Heart left ventricle (tissue), 13 donors: ENCODE results near the gene SSNA1.
A peak's percentile ranks its signal among the peaks of the same experiment; 100 is the strongest.

ENCODE experiments used
- POLR2A ChIP-seq, 2 donors: fragments of 450-650 bp; IDR thresholded peaks; one replicate each; pipeline ENCODE4 v1.6.1; 2017; ENCODE audit warnings: antibody characterized with exemption in 2 of 2, mild to moderate bottlenecking in 2 of 2, moderate library complexity in 2 of 2
- TF ChIP-seq, protein P1 (sequence below), 12 donors: fragments of 200-600 bp; sonication (generic) in 4 of 12; IDR thresholded peaks; one replicate each; pipeline versions ENCODE4 v1.5.0 to v1.8.0; 2018 to 2022; ENCODE audit warnings: antibody characterized with exemption in 12 of 12, mild to moderate bottlenecking in 5 of 12
- donor health status: ischemic (EF 13 %, LVEDD 7.1; RV severe dilation, severe dysfunction).
- donor health status: DM: no; HTN: yes; CAD: no.
- donor health status: DM: no; HTN: no; CAD: no.
- donor health status: ischemic (EF 25% LVEDD 6.9; RV normal size, moderate dysfunction).
- donor health status: ischemic (EF 25% LVEDD 5.7; RV mildly dilated, moderate dysfunction).
- donor health status: ischemic (EF 35%, LVEDD 5.7; RV mildly dilated, moderate dysfunction).
- donor health status: nonischemic (EF 11% LVEDD 7.7; RV severe dilation, severe dysfunction).
- donor health status: DM: yes; HTN: yes; CAD: no.
- donor health status: PGD.
- donor health status: ischemic (EF 29% LVEDD 5.4; RV normal size, mild dysfunction).
- donor health status: nonischemic (EF 23%, LVEDD 6.1; RV moderate dilation, normal function).

- TF ChIP-seq, protein P1, sequence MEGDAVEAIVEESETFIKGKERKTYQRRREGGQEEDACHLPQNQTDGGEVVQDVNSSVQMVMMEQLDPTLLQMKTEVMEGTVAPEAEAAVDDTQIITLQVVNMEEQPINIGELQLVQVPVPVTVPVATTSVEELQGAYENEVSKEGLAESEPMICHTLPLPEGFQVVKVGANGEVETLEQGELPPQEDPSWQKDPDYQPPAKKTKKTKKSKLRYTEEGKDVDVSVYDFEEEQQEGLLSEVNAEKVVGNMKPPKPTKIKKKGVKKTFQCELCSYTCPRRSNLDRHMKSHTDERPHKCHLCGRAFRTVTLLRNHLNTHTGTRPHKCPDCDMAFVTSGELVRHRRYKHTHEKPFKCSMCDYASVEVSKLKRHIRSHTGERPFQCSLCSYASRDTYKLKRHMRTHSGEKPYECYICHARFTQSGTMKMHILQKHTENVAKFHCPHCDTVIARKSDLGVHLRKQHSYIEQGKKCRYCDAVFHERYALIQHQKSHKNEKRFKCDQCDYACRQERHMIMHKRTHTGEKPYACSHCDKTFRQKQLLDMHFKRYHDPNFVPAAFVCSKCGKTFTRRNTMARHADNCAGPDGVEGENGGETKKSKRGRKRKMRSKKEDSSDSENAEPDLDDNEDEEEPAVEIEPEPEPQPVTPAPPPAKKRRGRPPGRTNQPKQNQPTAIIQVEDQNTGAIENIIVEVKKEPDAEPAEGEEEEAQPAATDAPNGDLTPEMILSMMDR (IDR thresholded peaks at IDR 0.05) = peak in 1 of 12 donors; percentile 18
- TF ChIP-seq POLR2A (IDR thresholded peaks at IDR 0.05) = no peak
These were observed 13.0 kb upstream of the SSNA1 start for GRCh38 chr9:137175345-137175961.
